ENCODE data around the gene HMGCLL1. TPM values are rescaled to one million over a fixed set of nuclear protein-coding genes. Genes with fewer than 3 reads are reported as not detected.

Gene HMGCLL1
- total and polyA plus RNA-seq, 2 donors from 2014 or later = 0.94 to 2.0 TPM

- Histone ChIP-seq H3K9me3 (ENCODE audit: control insufficient read depth in 2 of 3, insufficient read depth in 1 of 3, low read length in 3 of 3) (no peaks in the 10 kb centered on the region), H3K27ac (ENCODE audit: low read depth in 2 of 2, low read length in 2 of 2) (no peak overlapping the region), H3K36me3 (ENCODE audit: control insufficient read depth in 2 of 3, insufficient read depth in 3 of 3, low read length in 3 of 3) (no peaks in the 10 kb centered on the region), H3K9ac (ENCODE audit: low read length in 3 of 3) (no peak overlapping the region), H3K4me1 (ENCODE audit: control insufficient read depth in 2 of 3, insufficient read depth in 2 of 3, low read depth in 1 of 3, low read length in 3 of 3) (no peaks in the 10 kb centered on the region), H3K4me3 (ENCODE audit: low read length in 3 of 3) (no peak overlapping the region), H3K27me3 (ENCODE audit: control insufficient read depth, insufficient read depth, low read length) (no peaks in the 10 kb centered on the region)
- DNase-seq = peak in 2 of 5 donors; percentile 18 to 28
- TF ChIP-seq CTCF (IDR thresholded peaks at IDR 0.05; ENCODE audit: borderline replicate concordance, extremely low read depth, insufficient read depth) = no peak
- intact Hi-C loops (cut with DNase I) = no loop called here
- FAIRE-seq = no peak
Observed at GRCh38 chr6:55557146-55557545, 21.8 kb downstream of the HMGCLL1 start.

DNA sequence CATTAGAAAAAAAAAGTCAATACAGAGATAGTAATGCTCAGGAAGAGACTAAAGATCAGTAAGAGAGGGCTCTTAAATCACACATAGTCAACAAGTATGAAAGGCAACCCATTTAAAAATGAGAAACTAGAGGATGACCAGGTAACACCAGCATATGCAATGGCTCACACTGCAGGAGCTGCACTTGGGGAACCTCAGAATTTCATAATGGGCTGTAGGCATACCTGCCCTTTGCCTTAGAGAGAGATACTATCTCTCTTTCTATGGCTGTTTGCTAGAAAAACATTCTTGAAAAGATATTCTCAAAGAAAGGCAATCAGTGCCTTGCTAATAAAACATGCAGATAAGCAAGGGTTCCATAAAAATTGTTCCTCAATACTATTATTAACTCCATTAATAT, 33.2 kb downstream of the HMGCLL1 start:
- DNase-seq (no peak), FAIRE-seq (no peak)
- H3K9ac ChIP-seq (ENCODE audit: low read length in 3 of 3) = no peak overlapping the region
- H3K9me3 ChIP-seq (ENCODE audit: control insufficient read depth in 2 of 3, insufficient read depth in 1 of 3, low read length in 3 of 3) = no peaks in the 10 kb centered on the region
- H3K27ac ChIP-seq (ENCODE audit: low read depth in 2 of 2, low read length in 2 of 2) = no peak overlapping the region
- no peaks in the 10 kb centered on the region for H3K36me3 ChIP-seq (ENCODE audit: control insufficient read depth in 2 of 3, insufficient read depth in 3 of 3, low read length in 3 of 3)
- no peaks in the 10 kb centered on the region for H3K27me3 ChIP-seq (ENCODE audit: control insufficient read depth, insufficient read depth, low read length)
- TF ChIP-seq CTCF (IDR thresholded peaks at IDR 0.05; ENCODE audit: borderline replicate concordance, extremely low read depth, insufficient read depth) = no peak
- no peaks in the 10 kb centered on the region for H3K4me1 ChIP-seq (ENCODE audit: control insufficient read depth in 2 of 3, insufficient read depth in 2 of 3, low read depth in 1 of 3, low read length in 3 of 3)
- H3K4me3 ChIP-seq (ENCODE audit: low read length in 3 of 3) = no peak overlapping the region
- intact Hi-C loops (cut with DNase I) = no loop called here

DNA sequence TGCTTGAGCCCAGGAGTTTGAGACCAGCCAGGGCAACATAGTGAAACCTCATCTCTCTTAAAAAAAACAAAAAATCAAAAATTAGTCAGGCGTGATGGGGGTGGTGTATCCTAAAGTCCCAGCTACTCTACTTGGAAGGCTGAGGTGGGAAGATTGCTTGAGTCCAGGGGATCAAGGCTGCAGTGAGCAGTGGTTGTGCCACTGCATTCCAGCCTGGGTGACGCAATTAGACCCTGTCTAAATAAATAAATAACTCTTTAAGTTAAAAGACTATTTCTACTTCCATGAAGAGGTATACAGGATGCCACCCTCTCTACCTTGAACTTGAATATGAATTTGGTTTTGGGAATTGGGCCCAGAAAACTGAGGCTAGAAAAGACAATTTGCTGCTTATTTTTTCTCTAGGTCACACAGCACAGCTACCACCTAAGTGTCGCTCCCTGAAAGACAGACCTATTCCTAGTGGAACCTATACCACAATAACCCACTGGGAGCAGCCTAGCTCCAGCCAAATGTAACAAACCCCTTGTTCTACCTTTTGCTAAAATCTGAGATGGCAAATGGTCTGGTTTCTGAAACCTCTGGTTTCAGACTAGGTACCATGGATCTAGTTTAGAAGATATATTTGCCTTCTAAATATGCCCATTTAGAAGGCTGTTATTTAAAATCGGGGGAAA, 35.2 kb downstream of the HMGCLL1 start:
- Histone ChIP-seq H3K9me3 (ENCODE audit: control insufficient read depth in 2 of 3, insufficient read depth in 1 of 3, low read length in 3 of 3) (no peaks in the 10 kb centered on the region), H3K36me3 (ENCODE audit: control insufficient read depth in 2 of 3, insufficient read depth in 3 of 3, low read length in 3 of 3) (no peaks in the 10 kb centered on the region), H3K4me1 (ENCODE audit: control insufficient read depth in 2 of 3, insufficient read depth in 2 of 3, low read depth in 1 of 3, low read length in 3 of 3) (no peaks in the 10 kb centered on the region), H3K27me3 (ENCODE audit: control insufficient read depth, insufficient read depth, low read length) (no peaks in the 10 kb centered on the region), H3K9ac (ENCODE audit: low read length in 3 of 3) (no peak overlapping the region), H3K4me3 (ENCODE audit: low read length in 3 of 3) (no peak overlapping the region), H3K27ac (ENCODE audit: low read depth in 2 of 2, low read length in 2 of 2) (no peak overlapping the region)
- intact Hi-C loops (cut with DNase I) = no loop called here
- TF ChIP-seq CTCF (IDR thresholded peaks at IDR 0.05; ENCODE audit: borderline replicate concordance, extremely low read depth, insufficient read depth) = no peak
- DNase-seq = no peak
- FAIRE-seq = no peak

DNA sequence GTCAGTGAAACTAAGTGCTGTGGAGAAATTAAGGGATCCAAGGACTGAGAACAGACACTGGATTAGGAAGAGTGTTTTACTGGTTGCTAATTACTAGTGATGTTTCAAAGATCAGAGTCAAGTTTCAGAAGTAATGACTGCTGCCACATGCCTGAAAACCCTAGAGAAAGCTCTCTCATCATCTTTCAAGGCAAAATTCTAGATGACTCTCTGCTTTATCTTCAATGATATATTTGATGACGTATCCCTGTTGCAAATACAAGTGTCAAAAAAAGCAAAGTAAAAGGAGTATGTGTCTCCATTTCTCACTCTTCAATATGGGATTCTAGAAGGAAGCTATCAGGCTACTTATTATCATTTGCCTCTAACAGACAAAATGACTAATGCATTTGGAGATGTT, 38.0 kb downstream of the HMGCLL1 start:
- H3K27ac ChIP-seq (ENCODE audit: low read depth in 2 of 2, low read length in 2 of 2) = no peak overlapping the region
- no peaks in the 10 kb centered on the region for H3K27me3 ChIP-seq (ENCODE audit: control insufficient read depth, insufficient read depth, low read length)
- DNase-seq = no peak
- no peaks in the 10 kb centered on the region for H3K36me3 ChIP-seq (ENCODE audit: control insufficient read depth in 2 of 3, insufficient read depth in 3 of 3, low read length in 3 of 3)
- H3K4me1 ChIP-seq (ENCODE audit: control insufficient read depth in 2 of 3, insufficient read depth in 2 of 3, low read depth in 1 of 3, low read length in 3 of 3) = no peaks in the 10 kb centered on the region
- H3K9me3 ChIP-seq (ENCODE audit: control insufficient read depth in 2 of 3, insufficient read depth in 1 of 3, low read length in 3 of 3) = no peaks in the 10 kb centered on the region
- FAIRE-seq = no peak
- H3K4me3 ChIP-seq (ENCODE audit: low read length in 3 of 3) = no peak overlapping the region
- intact Hi-C loops (cut with DNase I) = no loop called here
- H3K9ac ChIP-seq (ENCODE audit: low read length in 3 of 3) = no peak overlapping the region
- TF ChIP-seq CTCF (IDR thresholded peaks at IDR 0.05; ENCODE audit: borderline replicate concordance, extremely low read depth, insufficient read depth) = no peak

Data from kidney (tissue), 14 donors.